ENCODE results near the gene ASAP3.
A peak's percentile ranks its signal among the peaks of the same experiment; 100 is the strongest.

ASAP3 gene

GRCh38 chr1:23449306-23449705, 34.7 kb downstream of the ASAP3 start:
- DNase-seq (ENCODE audit: low spot score): no peak

GRCh38 chr1:23448846-23449245, 35.1 kb downstream of the ASAP3 start:
- no peak for DNase-seq (ENCODE audit: low spot score)

- DNase-seq (ENCODE audit: low spot score): no peak
These were observed 37.2 kb downstream of the ASAP3 start for GRCh38 chr1:23446661-23447310.

DNA sequence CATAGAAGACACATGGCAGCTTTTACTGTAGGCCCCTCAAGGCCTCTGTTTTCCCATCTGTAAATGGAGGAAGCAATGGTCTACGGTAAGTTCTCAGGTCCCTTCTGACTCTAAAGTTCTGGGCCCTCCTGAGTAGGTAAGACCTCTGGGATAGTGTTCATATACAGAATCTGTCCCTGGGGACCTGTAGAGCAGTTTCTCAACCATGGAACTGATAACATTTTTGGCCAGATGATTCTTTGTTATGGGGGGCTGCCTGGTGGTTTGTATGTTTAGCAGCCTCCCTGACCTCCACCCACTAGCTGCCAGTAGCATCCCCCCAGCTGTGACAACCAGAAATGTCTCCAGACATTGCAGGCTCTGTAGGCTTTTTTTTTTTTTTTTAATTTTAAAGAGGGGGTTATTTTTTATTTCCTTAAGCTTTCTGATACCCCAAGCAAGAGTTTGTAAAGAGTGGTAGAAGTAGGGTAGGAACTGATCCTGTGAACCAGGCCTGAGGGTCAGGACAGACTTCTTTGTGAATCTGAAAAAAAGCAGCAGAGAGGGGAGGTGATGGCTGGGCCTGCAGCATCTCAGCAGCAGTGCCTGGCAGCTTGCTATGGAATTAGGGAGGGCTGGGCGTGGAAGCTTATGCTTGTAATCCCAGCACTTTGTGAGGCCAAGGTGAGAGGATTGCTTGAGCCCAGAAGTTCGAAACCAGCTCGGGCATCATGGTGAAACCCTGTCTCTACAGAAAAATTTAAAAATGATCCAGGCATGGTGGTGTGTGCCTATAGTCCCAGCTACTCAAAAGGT, 39.2 kb downstream of the ASAP3 start:
- no peak for DNase-seq (ENCODE audit: low spot score)

GRCh38 chr1:23444104-23444533, 39.9 kb downstream of the ASAP3 start:
- DNase-seq (ENCODE audit: low spot score): no peak

GRCh38 chr1:23442751-23443150, 41.2 kb downstream of the ASAP3 start:
- DNase-seq (ENCODE audit: low spot score): no peak

- no peak for DNase-seq (ENCODE audit: low spot score)
These were observed 42.4 kb downstream of the ASAP3 start for GRCh38 chr1:23441446-23442148.

DNA sequence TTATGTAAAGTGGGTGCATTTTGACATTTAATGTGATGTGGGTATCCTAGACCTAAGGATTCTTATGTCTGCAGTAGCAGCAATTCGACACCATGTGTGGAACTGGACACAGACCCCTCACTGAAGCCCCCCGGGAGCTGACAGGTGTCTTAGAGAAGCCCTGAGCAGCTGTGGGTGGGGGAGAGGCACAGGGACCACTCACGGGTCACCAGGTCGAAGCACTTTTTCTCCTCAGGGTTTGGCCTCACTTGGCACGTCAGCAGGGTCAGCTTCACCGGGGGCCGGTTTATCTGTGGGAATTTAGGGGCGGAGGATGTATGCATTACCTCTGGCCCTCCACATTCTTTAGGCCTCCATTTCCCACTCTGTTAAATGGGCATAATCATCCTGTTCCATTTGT, 45.4 kb downstream of the ASAP3 start:
- DNase-seq (ENCODE audit: low spot score): no peak

- DNase-seq (ENCODE audit: low spot score): no peak
These were observed 46.7 kb downstream of the ASAP3 start for GRCh38 chr1:23437355-23437664.

GRCh38 chr1:23436520-23437354, 47.2 kb downstream of the ASAP3 start:
- DNase-seq (ENCODE audit: low spot score): peak; percentile 98

GRCh38 chr1:23434260-23434775, 49.7 kb downstream of the ASAP3 start:
- DNase-seq (ENCODE audit: low spot score): no peak

DNA sequence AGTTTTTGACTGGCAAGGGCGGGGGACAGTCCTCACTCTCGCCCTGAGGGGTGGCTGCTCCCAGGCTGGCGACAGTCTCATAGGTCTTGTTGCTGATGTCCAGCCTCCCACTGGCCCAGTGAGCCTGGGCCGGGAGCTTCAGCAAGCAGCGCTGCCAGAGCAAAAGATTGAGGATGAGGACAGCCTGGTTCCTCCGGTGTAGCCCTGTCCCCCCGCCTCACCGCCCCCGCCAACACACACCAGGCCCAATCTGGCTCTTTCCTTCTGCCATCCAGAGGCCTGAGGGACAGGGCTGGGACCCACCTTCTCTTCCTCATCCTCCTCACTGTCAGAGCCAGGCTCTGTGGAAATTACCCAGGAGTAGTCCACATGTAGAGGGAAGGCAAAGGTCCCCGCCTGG, 50.9 kb downstream of the ASAP3 start:
- DNase-seq (ENCODE audit: low spot score): no peak

DNA sequence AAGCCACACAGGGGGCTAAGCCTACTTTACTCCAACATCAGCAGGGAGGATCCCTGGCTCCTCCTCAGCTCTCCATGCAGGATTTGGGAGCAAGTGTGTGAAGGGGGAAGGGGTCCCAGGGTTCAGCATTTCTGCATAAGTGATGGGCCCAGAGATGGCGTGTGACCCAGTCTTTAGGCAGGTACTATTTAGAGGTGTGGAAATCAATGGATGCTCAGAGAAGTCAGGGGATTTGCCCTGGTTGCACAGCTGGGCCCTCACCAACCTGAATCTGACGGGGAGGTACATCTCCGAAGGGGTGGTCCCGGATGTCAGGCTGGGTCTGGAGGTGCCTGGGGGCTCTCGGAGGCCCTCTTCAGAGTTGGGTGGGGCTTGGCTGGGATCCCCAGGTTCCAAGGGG, 52.5 kb downstream of the ASAP3 start:
- DNase-seq (ENCODE audit: low spot score): no peak

- DNase-seq (ENCODE audit: low spot score): no peak
These were observed 53.2 kb downstream of the ASAP3 start for GRCh38 chr1:23430803-23431202.

DNA sequence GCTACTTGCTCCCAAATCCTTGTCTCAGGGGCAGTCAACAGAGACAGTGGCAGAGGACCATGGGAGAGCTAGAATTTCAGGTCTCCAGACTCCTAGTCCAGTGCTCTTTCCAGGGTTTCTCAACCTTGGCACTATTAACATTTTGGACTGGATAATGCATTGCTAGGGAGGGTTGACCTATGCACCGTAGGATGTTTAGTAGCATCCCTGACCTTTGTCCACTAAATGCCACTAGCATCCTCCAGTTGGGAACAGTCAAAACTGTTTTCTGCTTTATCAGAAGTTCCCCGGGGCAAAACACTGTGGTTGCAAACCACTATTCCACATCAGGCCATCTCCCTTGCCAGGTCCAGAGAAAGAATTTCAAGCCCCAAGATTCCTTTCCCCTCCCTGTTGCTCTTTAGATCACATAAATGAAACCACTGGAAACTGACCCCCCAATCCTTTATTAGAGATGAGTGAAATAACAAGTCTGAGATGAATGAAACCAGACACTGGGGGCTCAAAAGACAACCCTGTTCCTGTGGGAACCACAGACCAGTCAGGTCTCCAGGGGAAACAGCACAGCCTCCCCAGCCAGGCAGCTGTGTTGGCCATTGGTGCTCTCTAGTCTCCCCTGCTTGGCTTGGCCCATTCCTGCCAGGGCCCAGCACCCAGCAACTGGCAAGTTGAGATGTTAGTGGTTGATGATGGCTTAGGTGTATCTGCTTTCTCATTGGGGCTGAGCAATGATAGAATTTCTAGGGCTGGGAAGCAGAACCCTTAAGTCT, 55.7 kb downstream of the ASAP3 start:
- DNase-seq (ENCODE audit: low spot score): no peak

DNA sequence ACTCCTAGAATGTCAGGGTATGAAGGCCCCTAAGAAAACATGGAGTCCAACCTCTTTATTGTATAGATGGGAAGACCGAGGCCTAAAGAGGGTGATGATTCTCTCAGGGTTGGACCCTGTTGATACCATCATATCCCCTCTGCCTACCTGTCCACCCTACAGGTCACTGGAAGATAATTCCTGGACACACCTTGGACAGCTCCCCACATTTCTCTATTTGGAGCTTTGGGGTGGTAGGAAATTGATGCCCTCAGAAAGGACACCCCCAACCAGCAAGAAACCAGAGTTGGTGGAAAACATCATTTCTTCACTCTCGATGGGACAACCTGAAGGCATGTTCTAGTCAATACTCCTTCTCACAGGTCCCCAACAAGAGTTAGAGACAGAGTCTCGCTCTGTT, 56.4 kb downstream of the ASAP3 start:
- no peak for DNase-seq (ENCODE audit: low spot score)

- DNase-seq (ENCODE audit: low spot score): no peak
These were observed 57.2 kb downstream of the ASAP3 start for GRCh38 chr1:23426828-23427227.

DNA sequence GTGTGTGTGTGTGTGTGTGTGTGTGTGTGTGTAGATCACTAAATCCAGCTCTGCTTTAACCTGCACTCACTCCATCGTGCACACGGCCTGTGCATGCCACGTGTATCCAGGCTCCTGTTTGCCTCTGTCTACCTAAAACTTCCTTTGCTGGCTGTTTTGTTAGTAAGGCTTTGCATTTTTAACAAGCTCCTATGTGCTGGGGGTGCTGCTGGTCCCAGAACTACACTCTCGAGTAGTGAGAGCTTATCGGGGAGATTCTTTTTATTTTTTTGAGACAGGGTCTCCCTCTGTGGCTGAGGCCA, 58.8 kb downstream of the ASAP3 start:
- DNase-seq (ENCODE audit: low spot score): no peak

DNA sequence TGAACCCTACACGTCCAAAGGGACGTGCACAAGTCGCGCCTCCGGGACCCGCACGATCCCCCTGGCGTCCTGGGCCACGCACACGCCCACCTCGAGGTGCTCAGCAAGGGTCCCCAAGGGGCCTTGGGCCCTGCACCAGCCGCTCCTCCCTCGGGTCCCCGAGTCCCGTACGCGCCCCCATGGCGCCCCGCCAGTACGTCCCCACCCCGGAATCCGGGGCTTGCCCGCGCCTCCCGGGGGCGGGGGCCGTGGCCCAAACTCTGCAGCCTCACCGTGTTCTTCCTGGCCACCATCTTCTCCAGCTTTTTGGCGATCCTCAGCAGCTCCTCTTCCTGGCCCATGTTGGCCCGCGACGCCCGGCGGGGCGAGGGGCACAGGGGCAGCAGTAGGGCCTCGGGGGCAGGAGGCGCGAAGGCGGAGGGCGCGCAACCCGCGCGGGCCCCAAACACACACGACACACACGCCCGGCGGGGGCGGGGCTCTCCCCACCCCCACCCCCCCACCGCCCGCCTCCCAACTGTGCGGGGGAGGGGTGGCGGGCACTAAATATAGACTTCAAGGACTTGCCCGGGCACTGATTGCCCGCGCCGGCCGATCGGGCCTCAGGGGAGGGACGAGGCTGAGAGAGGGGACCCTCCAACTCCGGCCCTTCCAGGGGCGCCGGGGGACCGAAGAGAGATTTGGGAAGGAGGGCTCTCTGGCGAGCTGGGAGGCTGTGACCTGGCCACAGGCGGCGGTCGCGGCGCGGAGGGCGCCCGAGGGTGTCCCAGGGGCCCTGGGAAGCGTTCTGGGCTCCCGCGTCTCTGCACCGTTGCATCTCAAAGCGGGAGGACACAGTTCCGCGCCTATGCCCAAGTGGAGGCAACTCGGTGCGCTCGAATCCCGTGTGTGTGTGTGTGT, 59.4 kb downstream of the ASAP3 start, which contains the start of gene TCEA3:
TCEA3 (minus strand) TSS at position 456 of the 900 bp plus-strand sequence; CDS start at position 341, 115 bp downstream.
- DNase-seq (ENCODE audit: low spot score): peak; percentile 69

Data from iPS-NIHi11 (cell line).